Keratinocyte (primary cell): ENCODE data around the gene FTO. TPM values are rescaled to one million over a fixed set of nuclear protein-coding genes. Genes with fewer than 3 reads are reported as not detected.

Experiments
- DNase-seq: peaks from one replicate; pipeline ENCODE4 v3.0.0-alpha.2; 2011; ENCODE audit warnings: low read depth, missing footprints, low spot score
- FAIRE-seq: peaks from 2 replicates; lab custom pipeline; 2011; peaks lifted over from hg19 to GRCh38; lab: Jason Lieb, UNC
- H2AFZ ChIP-seq: 2 replicates; pipeline ENCODE4 v1.6.0; 2012; ENCODE audit warnings: low read length, control low read depth, inconsistent platforms; ENCODE audit not compliant: control insufficient read depth
- H3K27ac ChIP-seq: 2 replicates; pipeline ENCODE4 v1.5.1; 2011; ENCODE audit warnings: low read length; ENCODE audit not compliant: control insufficient read depth, insufficient read depth
- H3K27me3 ChIP-seq: 3 replicates; pipeline ENCODE4 v1.6.0; 2011; ENCODE audit warnings: low read length; ENCODE audit not compliant: control insufficient read depth, insufficient read depth; ENCODE audit errors: extremely low read depth
- H3K36me3 ChIP-seq, 2 experiments: 2 replicates in 1 of 2; 3 replicates in 1 of 2; pipeline ENCODE4 v1.5.1; 2011; ENCODE audit warnings: low read length in 2 of 2, mild to moderate bottlenecking in 1 of 2; ENCODE audit not compliant: control insufficient read depth in 2 of 2, insufficient read depth in 2 of 2; ENCODE audit errors: extremely low read depth in 1 of 2
- H3K4me1 ChIP-seq: 3 replicates; pipeline ENCODE4 v1.5.1; 2011; ENCODE audit warnings: low read length; ENCODE audit not compliant: control insufficient read depth, insufficient read depth; ENCODE audit errors: extremely low read depth
- H3K4me2 ChIP-seq: 3 replicates; pipeline ENCODE4 v1.6.0; 2011; ENCODE audit warnings: low read depth, low read length; ENCODE audit not compliant: control insufficient read depth, insufficient read depth; ENCODE audit errors: extremely low read depth
- H3K4me3 ChIP-seq, 3 experiments: fragments of 200-600 bp in 1 of 3; sonication (generic) in 1 of 3; 2 replicates in 2 of 3; 3 replicates in 1 of 3; pipeline ENCODE4 v1.5.1; 2011 to 2016; ENCODE audit warnings: low read length in 3 of 3, mild to moderate bottlenecking in 3 of 3, control low read depth in 2 of 3, inconsistent platforms in 1 of 3, low read depth in 1 of 3, mixed read lengths in 1 of 3, mixed run types in 1 of 3, moderate library complexity in 1 of 3; ENCODE audit not compliant: control insufficient read depth in 2 of 3, insufficient read depth in 2 of 3; ENCODE audit errors: extremely low read depth in 1 of 3
- H3K79me2 ChIP-seq: 2 replicates; pipeline ENCODE4 v1.6.0; 2012; ENCODE audit warnings: low read length; ENCODE audit not compliant: control insufficient read depth, insufficient read depth
- H3K9ac ChIP-seq: 3 replicates; pipeline ENCODE4 v1.6.0; 2011; ENCODE audit warnings: low read length; ENCODE audit not compliant: control insufficient read depth, insufficient read depth; ENCODE audit errors: extremely low read depth
- H3K9me1 ChIP-seq: 3 replicates; pipeline ENCODE4 v1.6.0; 2011; ENCODE audit warnings: low read length; ENCODE audit not compliant: control insufficient read depth, insufficient read depth; ENCODE audit errors: extremely low read depth
- H3K9me3 ChIP-seq: 2 replicates; pipeline ENCODE4 v1.5.1; 2012; ENCODE audit warnings: low read depth, low read length; ENCODE audit not compliant: control insufficient read depth
- H4K20me1 ChIP-seq: 3 replicates; pipeline ENCODE4 v1.6.0; 2011; ENCODE audit warnings: low read length; ENCODE audit not compliant: control insufficient read depth, insufficient read depth; ENCODE audit errors: extremely low read depth
- EZH2 ChIP-seq: IDR thresholded peaks from one replicate; pipeline ENCODE4 v1.6.1; 2012; ENCODE audit warnings: inconsistent platforms, mild to moderate bottlenecking, low read length, moderate library complexity
- dilution Hi-C: fragments of 300-500 bp; cut with MboI; formaldehyde crosslinking; loops from one replicate; pipeline ENCODE4 v1.7.0; 2020; ENCODE audit warnings: low sequenced_read_pairs; ENCODE audit not compliant: extremely low pct_ligation_motif_present
- polyA plus RNA-seq, 5 experiments: library from polyadenylated mRNA; depleted of rRNA in 3 of 5; stranded (reverse) in 3 of 5; stranded (forward) in 1 of 5; unstranded in 1 of 5; fragments of >200 nt; gene quantifications; 1 replicate in 1 of 5; 2 replicates in 3 of 5; 3 replicates in 1 of 5; pipeline versions ENCODE4 v1.2.1 to v1.2.3, GENCODE V29; 2011 to 2012; ENCODE audit warnings: missing spikeins in 2 of 5, low read depth in 1 of 5, low replicate concordance in 1 of 5
- TF ChIP-seq, protein P1 (sequence below), 3 experiments: IDR thresholded peaks in 1 of 3; conservative IDR thresholded peaks in 1 of 3; optimal IDR thresholded peaks in 1 of 3; 2 replicates in 2 of 3; 3 replicates in 1 of 3; pipeline versions ENCODE3 to v1.5.1; 2011; ENCODE audit warnings: low read length in 3 of 3, mild to moderate bottlenecking in 3 of 3, moderate library complexity in 2 of 3, control low read depth in 1 of 3, inconsistent platforms in 1 of 3; ENCODE audit not compliant: insufficient read depth in 2 of 3; ENCODE audit errors: extremely low read depth in 1 of 3

Gene FTO
- polyA plus RNA-seq, 1 donor (not counting 4 experiments of a cell fraction or from before 2014, with no cell fraction given), result 56.4 TPM

DNA sequence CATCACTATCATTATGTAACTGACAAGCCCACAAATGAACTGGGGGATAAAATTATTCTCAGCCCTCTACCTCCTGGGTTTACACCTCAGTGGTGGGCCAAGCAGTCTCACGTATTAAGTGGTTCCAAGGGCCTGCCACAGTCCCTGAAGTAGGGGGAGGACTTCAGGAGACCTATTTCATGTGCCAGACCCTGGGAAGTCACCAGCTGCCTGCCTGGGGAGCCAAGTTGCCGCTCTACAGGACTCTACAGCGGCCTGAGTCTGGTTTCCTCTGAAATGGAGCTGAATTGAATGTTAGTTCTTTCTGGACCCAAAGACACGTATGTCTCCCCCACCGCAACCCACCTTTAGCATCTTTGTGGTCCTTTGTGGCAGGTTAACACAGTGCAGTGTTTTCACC, 395.7 kb downstream of the FTO start:
- no peak for DNase-seq
- no peaks in the 10 kb centered on the region for H3K9me1 ChIP-seq
- H3K27me3 ChIP-seq, result no peaks in the 10 kb centered on the region
- H3K9me3 ChIP-seq, result no peaks in the 10 kb centered on the region
- no peaks in the 10 kb centered on the region for H4K20me1 ChIP-seq
- H3K4me2 ChIP-seq, result no peak overlapping the region
- dilution Hi-C loops, result no loop called here
- no peak overlapping the region for H3K4me3 ChIP-seq
- no peak overlapping the region for H2AFZ ChIP-seq
- H3K4me1 ChIP-seq, result no peaks in the 10 kb centered on the region
- no peak for FAIRE-seq
- H3K27ac ChIP-seq, result no peak overlapping the region
- TF ChIP-seq, protein P1, sequence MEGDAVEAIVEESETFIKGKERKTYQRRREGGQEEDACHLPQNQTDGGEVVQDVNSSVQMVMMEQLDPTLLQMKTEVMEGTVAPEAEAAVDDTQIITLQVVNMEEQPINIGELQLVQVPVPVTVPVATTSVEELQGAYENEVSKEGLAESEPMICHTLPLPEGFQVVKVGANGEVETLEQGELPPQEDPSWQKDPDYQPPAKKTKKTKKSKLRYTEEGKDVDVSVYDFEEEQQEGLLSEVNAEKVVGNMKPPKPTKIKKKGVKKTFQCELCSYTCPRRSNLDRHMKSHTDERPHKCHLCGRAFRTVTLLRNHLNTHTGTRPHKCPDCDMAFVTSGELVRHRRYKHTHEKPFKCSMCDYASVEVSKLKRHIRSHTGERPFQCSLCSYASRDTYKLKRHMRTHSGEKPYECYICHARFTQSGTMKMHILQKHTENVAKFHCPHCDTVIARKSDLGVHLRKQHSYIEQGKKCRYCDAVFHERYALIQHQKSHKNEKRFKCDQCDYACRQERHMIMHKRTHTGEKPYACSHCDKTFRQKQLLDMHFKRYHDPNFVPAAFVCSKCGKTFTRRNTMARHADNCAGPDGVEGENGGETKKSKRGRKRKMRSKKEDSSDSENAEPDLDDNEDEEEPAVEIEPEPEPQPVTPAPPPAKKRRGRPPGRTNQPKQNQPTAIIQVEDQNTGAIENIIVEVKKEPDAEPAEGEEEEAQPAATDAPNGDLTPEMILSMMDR (optimal IDR thresholded peaks at IDR 0.05 in 1 of 3, IDR thresholded peaks at IDR 0.05 in 1 of 3, conservative IDR thresholded peaks at IDR 0.05 in 1 of 3; ENCODE audit: extremely low read depth in 1 of 3, insufficient read depth in 2 of 3, low read length in 3 of 3), result no peak
- no peak for TF ChIP-seq EZH2
- no peak overlapping the region for H3K9ac ChIP-seq
- H3K36me3 ChIP-seq, result peaks cover 0 to 2% of the 10 kb centered on the region in 2 experiments
- H3K79me2 ChIP-seq, result no peaks in the 10 kb centered on the region

DNA sequence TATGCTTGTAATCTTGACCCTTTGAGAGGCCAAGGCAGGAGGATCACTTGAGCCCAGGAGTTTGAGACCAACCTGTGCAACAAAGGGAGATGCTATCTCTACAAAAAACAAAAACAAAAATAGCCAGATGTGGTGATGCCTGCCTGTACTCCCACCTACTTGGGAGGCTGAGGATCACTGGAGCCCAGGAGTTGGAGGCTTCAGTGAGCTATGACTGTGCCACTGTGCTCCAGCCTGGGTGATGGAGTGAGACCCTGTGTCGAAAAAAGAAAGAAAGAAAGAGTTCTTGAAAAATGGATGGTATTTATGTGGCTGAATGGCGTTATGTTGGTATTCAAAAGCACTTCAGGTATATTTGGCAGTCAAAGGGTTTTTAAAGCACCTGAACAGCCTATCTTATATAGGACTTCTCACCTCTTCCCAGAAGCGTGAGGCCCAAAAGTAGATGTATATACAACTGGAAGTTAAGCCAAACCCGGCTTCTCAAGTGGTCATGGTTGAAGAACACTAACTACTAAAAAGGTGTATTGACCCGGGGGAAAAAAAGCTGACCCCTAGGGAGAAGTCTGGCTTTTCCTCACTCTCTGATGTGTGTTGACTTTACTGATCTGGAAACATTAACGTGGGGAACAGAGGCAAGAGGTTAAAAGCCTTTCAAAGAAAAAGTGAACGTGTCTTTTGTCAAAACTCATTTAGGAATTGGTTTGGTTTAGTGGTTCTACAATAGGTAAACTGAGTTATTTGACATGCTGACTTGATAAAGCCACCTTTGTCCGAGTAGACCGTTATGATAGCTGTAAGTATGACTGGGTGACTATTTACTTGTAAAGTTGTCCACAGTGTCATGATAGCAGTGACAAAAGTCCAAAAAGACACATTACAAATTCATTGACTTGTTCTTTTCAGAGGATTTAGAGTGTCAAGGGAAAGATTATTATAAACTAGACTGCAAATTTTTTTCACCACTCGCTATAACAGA, 399.2 kb downstream of the FTO start:
- FAIRE-seq, result no peak
- H3K4me3 ChIP-seq, result no peak overlapping the region
- DNase-seq, result no peak
- no peak overlapping the region for H3K9ac ChIP-seq
- no peaks in the 10 kb centered on the region for H3K36me3 ChIP-seq
- no peak overlapping the region for H2AFZ ChIP-seq
- no peaks in the 10 kb centered on the region for H3K79me2 ChIP-seq
- no peak overlapping the region for H3K4me2 ChIP-seq
- no peaks in the 10 kb centered on the region for H3K9me1 ChIP-seq
- TF ChIP-seq, protein P1 (optimal IDR thresholded peaks at IDR 0.05 in 1 of 3, IDR thresholded peaks at IDR 0.05 in 1 of 3, conservative IDR thresholded peaks at IDR 0.05 in 1 of 3; ENCODE audit: extremely low read depth in 1 of 3, insufficient read depth in 2 of 3, low read length in 3 of 3), result no peak
- TF ChIP-seq EZH2, result no peak
- H3K4me1 ChIP-seq, result no peaks in the 10 kb centered on the region
- no peak overlapping the region for H3K27ac ChIP-seq
- dilution Hi-C loops, result no loop called here
- H3K27me3 ChIP-seq, result no peaks in the 10 kb centered on the region
- H4K20me1 ChIP-seq, result no peaks in the 10 kb centered on the region
- no peaks in the 10 kb centered on the region for H3K9me3 ChIP-seq
